ENCODE measurements around the gene GNAI2.
"Not testable (repeated sequence)": the region's sequence is repeated elsewhere in the genome, so short reads cannot be mapped to it uniquely, and the experiment has no call there.

GNAI2 gene

GRCh38 chr3:50264383-50264963, 28.5 kb downstream of the GNAI2 start:
- DNase-seq (ENCODE audit: low read depth in 2 of 2): no peak

- no peak for DNase-seq (ENCODE audit: low read depth in 2 of 2)
Measured at GRCh38 chr3:50264964-50265485, 29.0 kb downstream of the GNAI2 start.

GRCh38 chr3:50265571-50265970, 29.6 kb downstream of the GNAI2 start:
- no peak for DNase-seq (ENCODE audit: low read depth in 2 of 2)

GRCh38 chr3:50266017-50266416, 30.0 kb downstream of the GNAI2 start:
- no peak for DNase-seq (ENCODE audit: low read depth in 2 of 2)

- no peak for DNase-seq (ENCODE audit: low read depth in 2 of 2)
Measured at GRCh38 chr3:50266836-50267235, 30.8 kb downstream of the GNAI2 start.

GRCh38 chr3:50267280-50267913, 31.4 kb downstream of the GNAI2 start:
- DNase-seq (ENCODE audit: low read depth in 2 of 2): no peak

- no peak for DNase-seq (ENCODE audit: low read depth in 2 of 2)
Measured at GRCh38 chr3:50268276-50268675, 32.3 kb downstream of the GNAI2 start.

- no peak for DNase-seq (ENCODE audit: low read depth in 2 of 2)
Measured at GRCh38 chr3:50268703-50269451, 32.9 kb downstream of the GNAI2 start, which contains the start of gene SEMA3B. TSS of gene SEMA3B (plus strand) at chr3:50269147. CDS start at chr3:50269241, 94 bp downstream.

- DNase-seq (ENCODE audit: low read depth in 2 of 2): no peak
Measured at GRCh38 chr3:50269460-50269859, 33.5 kb downstream of the GNAI2 start.

- DNase-seq (ENCODE audit: low read depth in 2 of 2): no peak
Measured at GRCh38 chr3:50269977-50270413, 34.0 kb downstream of the GNAI2 start.

GRCh38 chr3:50270422-50271224, 34.6 kb downstream of the GNAI2 start:
- no peak for DNase-seq (ENCODE audit: low read depth in 2 of 2)

GRCh38 chr3:50271314-50271936, 35.4 kb downstream of the GNAI2 start:
- no peak for DNase-seq (ENCODE audit: low read depth in 2 of 2)

GRCh38 chr3:50272538-50272910, 36.5 kb downstream of the GNAI2 start:
- DNase-seq (ENCODE audit: low read depth in 2 of 2): not testable (repeated sequence)

GRCh38 chr3:50272911-50273688, 37.1 kb downstream of the GNAI2 start:
- peak; percentile 85 to 89 for DNase-seq (ENCODE audit: low read depth in 2 of 2)

- DNase-seq (ENCODE audit: low read depth in 2 of 2): no peak
Measured at GRCh38 chr3:50273689-50274065, 37.7 kb downstream of the GNAI2 start.

GRCh38 chr3:50274371-50275104, 38.5 kb downstream of the GNAI2 start:
- DNase-seq (ENCODE audit: low read depth in 2 of 2): peak; percentile 60 to 69

- DNase-seq (ENCODE audit: low read depth in 2 of 2): no peak
Measured at GRCh38 chr3:50275141-50275995, 39.4 kb downstream of the GNAI2 start.

- no peak for DNase-seq (ENCODE audit: low read depth in 2 of 2)
Measured at GRCh38 chr3:50275996-50276761, 40.2 kb downstream of the GNAI2 start.
